H9 (cell line): ENCODE data around the gene PHACTR1. TPM values are rescaled to one million over a fixed set of nuclear protein-coding genes. Genes with fewer than 3 reads are reported as not detected.

ENCODE experiments used
- DNase-seq: peaks from one replicate; pipeline ENCODE4 v3.0.0-alpha.2; 2017
- H2AFZ ChIP-seq: one replicate; pipeline ENCODE4 v1.6.1; 2013; ENCODE audit warnings: mild to moderate bottlenecking, low read length, control low read depth, moderate library complexity
- H2AK5ac ChIP-seq: 2 replicates; pipeline ENCODE4 v1.6.1; 2013; ENCODE audit warnings: low read length, control low read depth, mixed read lengths; ENCODE audit not compliant: insufficient read length
- H2BK120ac ChIP-seq: one replicate; pipeline ENCODE4 v1.6.1; 2013; ENCODE audit warnings: low read depth, mild to moderate bottlenecking, low read length, control low read depth, inconsistent platforms; ENCODE audit not compliant: poor library complexity, severe bottlenecking
- H2BK12ac ChIP-seq: 2 replicates; pipeline ENCODE4 v1.6.1; 2013; ENCODE audit warnings: low read length, control low read depth, mixed read lengths, low read depth; ENCODE audit not compliant: insufficient read length
- H2BK15ac ChIP-seq: 2 replicates; pipeline ENCODE4 v1.6.1; 2013; ENCODE audit warnings: low read depth, low read length, control low read depth
- H2BK20ac ChIP-seq: one replicate; pipeline ENCODE4 v1.6.1; 2013; ENCODE audit warnings: low read depth, mild to moderate bottlenecking, low read length, control low read depth, inconsistent platforms; ENCODE audit not compliant: poor library complexity, severe bottlenecking
- H2BK5ac ChIP-seq: 2 replicates; pipeline ENCODE4 v1.6.1; 2013; ENCODE audit warnings: low read length, control low read depth, mixed read lengths; ENCODE audit not compliant: insufficient read length
- H3K14ac ChIP-seq: 2 replicates; pipeline ENCODE4 v1.6.1; 2013; ENCODE audit warnings: low read length, control low read depth; ENCODE audit not compliant: insufficient read depth
- H3K18ac ChIP-seq: 2 replicates; pipeline ENCODE4 v1.6.1; 2013; ENCODE audit warnings: low read depth, mild to moderate bottlenecking, mixed read lengths, low read length, control low read depth; ENCODE audit not compliant: insufficient read length
- H3K23ac ChIP-seq: 2 replicates; pipeline ENCODE4 v1.6.1; 2013; ENCODE audit warnings: low read length, control low read depth, mixed read lengths, low read depth; ENCODE audit not compliant: insufficient read length
- H3K23me2 ChIP-seq: 2 replicates; pipeline ENCODE4 v1.6.1; 2013; ENCODE audit warnings: low read depth, mild to moderate bottlenecking, mixed read lengths, low read length, control low read depth; ENCODE audit not compliant: insufficient read length, poor library complexity, severe bottlenecking
- H3K27ac ChIP-seq: 2 replicates; pipeline ENCODE4 v1.5.1; 2013; ENCODE audit warnings: low read length, control low read depth, mixed read lengths, low read depth; ENCODE audit not compliant: insufficient read length
- H3K27me3 ChIP-seq: 2 replicates; pipeline ENCODE4 v1.6.1; 2013; ENCODE audit warnings: low read length, control low read depth, inconsistent platforms; ENCODE audit not compliant: insufficient read depth
- H3K4ac ChIP-seq: 2 replicates; pipeline ENCODE4 v1.6.1; 2013; ENCODE audit warnings: low read depth, mild to moderate bottlenecking, control low read depth, inconsistent platforms, low read length, moderate library complexity
- H3K4me1 ChIP-seq: 2 replicates; pipeline ENCODE4 v1.6.1; 2013; ENCODE audit warnings: low read length, control low read depth, inconsistent platforms; ENCODE audit not compliant: insufficient read depth
- H3K4me2 ChIP-seq: 2 replicates; pipeline ENCODE4 v1.6.1; 2013; ENCODE audit warnings: low read length, control low read depth, mixed read lengths; ENCODE audit not compliant: insufficient read length, insufficient read depth
- H3K56ac ChIP-seq: 2 replicates; pipeline ENCODE4 v1.6.1; 2013; ENCODE audit warnings: low read depth, mild to moderate bottlenecking, mixed read lengths, low read length, control low read depth; ENCODE audit not compliant: insufficient read length
- H3K79me1 ChIP-seq: 2 replicates; pipeline ENCODE4 v1.6.1; 2013; ENCODE audit warnings: low read depth, mild to moderate bottlenecking, moderate library complexity, low read length, control low read depth, inconsistent platforms; ENCODE audit not compliant: insufficient read depth, poor library complexity, severe bottlenecking
- H3K79me2 ChIP-seq: 2 replicates; pipeline ENCODE4 v1.6.1; 2013; ENCODE audit warnings: low read length, control low read depth, inconsistent platforms; ENCODE audit not compliant: insufficient read depth
- H3K9ac ChIP-seq: 2 replicates; pipeline ENCODE4 v1.6.1; 2013; ENCODE audit warnings: low read length, control low read depth, mixed read lengths; ENCODE audit not compliant: insufficient read length; ENCODE audit errors: extremely low read depth
- H3K9me3 ChIP-seq: one replicate; pipeline ENCODE4 v1.6.1; 2013; ENCODE audit warnings: low read depth, low read length, inconsistent platforms; ENCODE audit not compliant: control insufficient read depth
- H3T11ph ChIP-seq: one replicate; pipeline ENCODE4 v1.6.1; 2013; ENCODE audit warnings: mild to moderate bottlenecking, low read length, control low read depth, inconsistent platforms
- H4K20me1 ChIP-seq: one replicate; pipeline ENCODE4 v1.6.1; 2013; ENCODE audit not compliant: control insufficient read depth, insufficient read length, insufficient read depth
- H4K5ac ChIP-seq: 2 replicates; pipeline ENCODE4 v1.6.1; 2013; ENCODE audit warnings: low read depth, mild to moderate bottlenecking, mixed read lengths, low read length, control low read depth; ENCODE audit not compliant: insufficient read length
- H4K8ac ChIP-seq: replicated peaks from 2 replicates; pipeline ENCODE4 v1.6.1; 2013; ENCODE audit warnings: low read length, control low read depth, mixed read lengths, low read depth; ENCODE audit not compliant: insufficient read length
- H4K91ac ChIP-seq: 2 replicates; pipeline ENCODE4 v1.6.1; 2013; ENCODE audit warnings: low read depth, mild to moderate bottlenecking, moderate library complexity, mixed read lengths, low read length, control low read depth; ENCODE audit not compliant: insufficient read length
- H3K27ac Mint-ChIP-seq, 3 experiments: 2 replicates in 2 of 3; 3 replicates in 1 of 3; pipeline ENCODE4 v1.8.0; 2020 to 2021; ENCODE audit warnings: mixed read lengths in 3 of 3, mild to moderate bottlenecking in 1 of 3, moderate library complexity in 1 of 3
- H3K27me3 Mint-ChIP-seq: 2 replicates; pipeline ENCODE4 v1.8.0; 2021; ENCODE audit warnings: low read depth, mild to moderate bottlenecking, moderate library complexity, mixed read lengths
- H3K36me3 Mint-ChIP-seq, 3 experiments: 2 replicates in 2 of 3; 3 replicates in 1 of 3; pipeline ENCODE4 v1.8.0; 2020 to 2021; ENCODE audit warnings: low read depth in 3 of 3, mixed read lengths in 3 of 3; ENCODE audit not compliant: insufficient read depth in 1 of 3
- H3K4me1 Mint-ChIP-seq, 2 experiments: 2 replicates each; pipeline ENCODE4 v1.8.0; 2020; ENCODE audit warnings: mixed read lengths in 2 of 2
- H3K4me3 Mint-ChIP-seq, 2 experiments: 2 replicates in 1 of 2; 3 replicates in 1 of 2; pipeline ENCODE4 v1.8.0; 2020 to 2021; ENCODE audit warnings: mild to moderate bottlenecking in 2 of 2, mixed read lengths in 2 of 2, moderate library complexity in 1 of 2
- H3K9me3 Mint-ChIP-seq, 2 experiments: 2 replicates in 1 of 2; 3 replicates in 1 of 2; pipeline ENCODE4 v1.8.0; 2020; ENCODE audit warnings: mild to moderate bottlenecking in 2 of 2, mixed read lengths in 2 of 2, moderate library complexity in 1 of 2
- WGBS: extraction: QIAGEN DNeasy Blood & Tissue Kit; methylation state at CpG from one replicate; pipeline ENCODE4 v1.1.7; 2013; ENCODE audit warnings: missing lambda C conversion rate, low lambda C conversion rate, mixed read lengths; ENCODE audit not compliant: insufficient read length; ENCODE audit errors: extremely low coverage; 5-methylcytosine and 5-hydroxymethylcytosine counted together
- total RNA-seq: library from RNA; stranded (reverse); gene quantifications from 2 replicates; pipeline ENCODE4 v1.2.1, GENCODE V29; 2021
- TF ChIP-seq, protein P1 (sequence below): fragments of 200-600 bp; sonication (generic); conservative IDR thresholded peaks from 3 replicates; pipeline ENCODE4 v1.8.0; 2021; ENCODE audit warnings: antibody characterized with exemption, mild to moderate bottlenecking

The PHACTR1 gene
- total RNA-seq, 1 experiment from 2014 or later = 15.9 TPM

DNA sequence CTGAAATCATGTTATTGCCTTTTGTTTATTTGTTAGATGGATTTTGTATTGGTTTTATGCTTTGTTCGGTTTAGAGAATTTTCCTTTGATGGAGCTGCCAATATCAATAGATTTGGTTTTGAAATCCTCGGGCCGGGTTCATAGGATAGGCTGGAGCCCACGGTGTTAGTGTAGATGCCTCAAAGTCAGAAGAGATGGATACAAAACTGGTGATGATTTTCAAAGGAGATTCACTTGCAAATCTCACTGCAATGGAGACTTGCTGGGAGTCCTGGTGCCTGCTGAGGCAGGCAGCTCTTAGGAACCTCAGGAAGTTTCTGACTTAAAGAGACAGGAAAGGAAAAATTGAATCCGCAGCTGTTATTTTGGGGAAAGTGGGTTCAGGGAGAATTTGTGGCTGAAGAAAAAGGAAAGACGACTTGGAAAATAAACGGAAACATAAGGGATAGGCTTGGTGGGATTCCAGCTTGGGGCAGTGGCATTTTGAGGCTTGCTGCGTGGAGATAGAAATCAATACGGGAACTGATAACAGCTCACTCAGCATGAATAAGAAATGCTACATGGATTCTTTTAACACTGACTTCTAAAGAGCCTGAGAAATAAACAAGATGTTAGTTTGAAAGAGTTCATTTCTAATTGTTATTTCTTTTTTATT is 241.6 kb downstream of the PHACTR1 start:
- H4K8ac ChIP-seq = no peak overlapping the region
- Mint-ChIP-seq H3K27ac (peak overlapping the region in 1 of 3 experiments; percentile 6; a peak in 1 of 7 replicates), H3K4me3 (peak overlapping the region; percentile 50 to 81), H3K27me3 (peaks cover 93% of the 10 kb centered on the region), H3K9me3 (no peaks in the 10 kb centered on the region; a peak in 1 of 5 replicates), H3K36me3 (no peaks in the 10 kb centered on the region), H3K4me1 (peaks cover 35 to 42% of the 10 kb centered on the region in 2 experiments)
- no CpG with 5 or more reads among the region's 9 CpGs for WGBS
- no peak overlapping the region for H3K4ac ChIP-seq
- no peak overlapping the region for H3K56ac ChIP-seq
- peaks cover 43% of the 10 kb centered on the region for H3K27me3 ChIP-seq
- H2AK5ac ChIP-seq = no peak overlapping the region
- no peak overlapping the region for H3K14ac ChIP-seq
- H3K4me1 ChIP-seq = peaks cover 8% of the 10 kb centered on the region; the same call in 1 of the 2 replicates
- no peak overlapping the region for H3K27ac ChIP-seq
- H2BK12ac ChIP-seq = no peak overlapping the region
- H3K9ac ChIP-seq = no peak overlapping the region
- no peak overlapping the region for H4K5ac ChIP-seq
- no peak overlapping the region for H3K23ac ChIP-seq
- no peaks in the 10 kb centered on the region for H3K79me2 ChIP-seq
- TF ChIP-seq, protein P1, sequence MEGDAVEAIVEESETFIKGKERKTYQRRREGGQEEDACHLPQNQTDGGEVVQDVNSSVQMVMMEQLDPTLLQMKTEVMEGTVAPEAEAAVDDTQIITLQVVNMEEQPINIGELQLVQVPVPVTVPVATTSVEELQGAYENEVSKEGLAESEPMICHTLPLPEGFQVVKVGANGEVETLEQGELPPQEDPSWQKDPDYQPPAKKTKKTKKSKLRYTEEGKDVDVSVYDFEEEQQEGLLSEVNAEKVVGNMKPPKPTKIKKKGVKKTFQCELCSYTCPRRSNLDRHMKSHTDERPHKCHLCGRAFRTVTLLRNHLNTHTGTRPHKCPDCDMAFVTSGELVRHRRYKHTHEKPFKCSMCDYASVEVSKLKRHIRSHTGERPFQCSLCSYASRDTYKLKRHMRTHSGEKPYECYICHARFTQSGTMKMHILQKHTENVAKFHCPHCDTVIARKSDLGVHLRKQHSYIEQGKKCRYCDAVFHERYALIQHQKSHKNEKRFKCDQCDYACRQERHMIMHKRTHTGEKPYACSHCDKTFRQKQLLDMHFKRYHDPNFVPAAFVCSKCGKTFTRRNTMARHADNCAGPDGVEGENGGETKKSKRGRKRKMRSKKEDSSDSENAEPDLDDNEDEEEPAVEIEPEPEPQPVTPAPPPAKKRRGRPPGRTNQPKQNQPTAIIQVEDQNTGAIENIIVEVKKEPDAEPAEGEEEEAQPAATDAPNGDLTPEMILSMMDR = no peak
- no peak overlapping the region for H3K18ac ChIP-seq
- no peak overlapping the region for H2BK15ac ChIP-seq
- H4K91ac ChIP-seq = no peak overlapping the region
- H3K79me1 ChIP-seq = no peaks in the 10 kb centered on the region
- no peak overlapping the region for H2BK20ac ChIP-seq
- no peaks in the 10 kb centered on the region for H4K20me1 ChIP-seq
- no peak overlapping the region for H2BK5ac ChIP-seq
- H2BK120ac ChIP-seq = no peak overlapping the region
- H2AFZ ChIP-seq = no peak overlapping the region
- peaks cover 13% of the 10 kb centered on the region for H3K23me2 ChIP-seq
- H3T11ph ChIP-seq = no peak overlapping the region
- H3K9me3 ChIP-seq = no peaks in the 10 kb centered on the region
- DNase-seq = no peak
- H3K4me2 ChIP-seq = peak overlapping the region; percentile 71
